HCT116 (cell line): ENCODE data around the gene RYR2. TPM values are rescaled to one million over a fixed set of nuclear protein-coding genes. Genes with fewer than 3 reads are reported as not detected.

ENCODE experiments used
- ATAC-seq: fragments of 200-7000 bp; cut with Tn5 transposase; 2 replicates; pipeline ENCODE4 v1.9.1; 2020; ENCODE audit warnings: mild to moderate bottlenecking, moderate library complexity
- BruUV-seq: library from RNA; stranded (reverse); fragments of 400-500 nt; replicated peaks from 2 replicates; lab custom pipeline; 2021; lab: Mats Ljungman, UMichigan
- CTCF ChIA-PET: fragments of 300-600 bp; sonication (Branson Sonifier 250); formaldehyde crosslinking; loops from one replicate; lab custom pipeline; 2021; ENCODE audit warnings: antibody characterized with exemption; lab: Charles Lee
- POLR2A ChIA-PET: fragments of 300-600, 350-600 bp; sonication (Branson Sonifier 250); formaldehyde crosslinking; loops from one replicate; lab custom pipeline; 2021; ENCODE audit warnings: antibody characterized with exemption; lab: Charles Lee
- RAD21 ChIA-PET, 2 experiments: fragments of 300-600 bp; sonication (Branson Sonifier 250); formaldehyde crosslinking; loops; one replicate each; lab custom pipeline; 2023; ENCODE audit warnings: low total read pairs in 2 of 2; ENCODE audit not compliant: uncharacterized antibody in 2 of 2, unreplicated experiment in 2 of 2, low non-redundant PET in 1 of 2; lab: Charles Lee
- DNase-seq: peaks from one replicate; pipeline ENCODE4 v3.0.0-alpha.2; 2010; ENCODE audit warnings: low read depth, low spot score
- H2AFZ ChIP-seq: fragments of 200-600 bp; shearing (Covaris generic), sonication (generic); 2 replicates; pipeline ENCODE4 v1.6.1; 2017; ENCODE audit warnings: low read depth, mixed run types, mixed read lengths, antibody characterized with exemption, low read length; ENCODE audit not compliant: poor library complexity, severe bottlenecking
- H3K27ac ChIP-seq: 2 replicates; pipeline ENCODE4 v1.5.1; 2012; ENCODE audit warnings: low read depth, low read length
- H3K27me3 ChIP-seq: fragments of 200-600 bp; sonication (generic); 2 replicates; pipeline ENCODE4 v1.6.1; 2016; ENCODE audit warnings: mixed run types, low read length, mixed read lengths; ENCODE audit not compliant: insufficient read depth
- H3K36me3 ChIP-seq, 2 experiments: fragments of 200-500 bp in 1 of 2; fragments of 200-600 bp in 1 of 2; sonication (Bioruptor generic) in 1 of 2; sonication (generic) in 1 of 2; 2 replicates each; pipeline versions ENCODE4 v1.5.1 to v1.6.1; 2014 to 2016; ENCODE audit warnings: low read length in 2 of 2, inconsistent platforms in 1 of 2, mixed read lengths in 1 of 2, mixed run types in 1 of 2; ENCODE audit not compliant: insufficient read depth in 2 of 2, control insufficient read depth in 1 of 2
- H3K4me1 ChIP-seq, 2 experiments: fragments of 200-600 bp in 1 of 2; sonication (generic) in 1 of 2; 2 replicates each; pipeline versions ENCODE4 v1.5.1 to v1.6.1; 2012 to 2017; ENCODE audit warnings: low read length in 2 of 2, inconsistent platforms in 1 of 2, mild to moderate bottlenecking in 1 of 2, mixed read lengths in 1 of 2, mixed run types in 1 of 2, moderate library complexity in 1 of 2; ENCODE audit not compliant: insufficient read depth in 2 of 2, control insufficient read depth in 1 of 2
- H3K4me2 ChIP-seq: fragments of 200-600 bp; sonication (generic); 2 replicates; pipeline ENCODE4 v1.6.1; 2017; ENCODE audit warnings: mixed run types, low read length, mixed read lengths
- H3K4me3 ChIP-seq, 2 experiments: fragments of 200-600 bp in 1 of 2; sonication (generic) in 1 of 2; replicated peaks in 1 of 2; 2 replicates each; pipeline ENCODE4 v1.5.1; 2011 to 2016; ENCODE audit warnings: low read length in 2 of 2, control low read depth in 1 of 2, low read depth in 1 of 2, mild to moderate bottlenecking in 1 of 2, mixed read lengths in 1 of 2, mixed run types in 1 of 2
- H3K79me2 ChIP-seq: fragments of 200-600 bp; sonication (generic); 2 replicates; pipeline ENCODE4 v1.6.1; 2017; ENCODE audit warnings: mild to moderate bottlenecking, mixed run types, low read length, moderate library complexity, mixed read lengths; ENCODE audit not compliant: insufficient read depth
- H3K9ac ChIP-seq: fragments of 200-600 bp; sonication (generic); 2 replicates; pipeline ENCODE4 v1.6.1; 2016; ENCODE audit warnings: low read length, mixed read lengths
- H3K9me2 ChIP-seq: fragments of 200-600 bp; sonication (generic), shearing (Covaris generic); 2 replicates; pipeline ENCODE4 v1.6.1; 2017; ENCODE audit warnings: mixed run types, mild to moderate bottlenecking, moderate library complexity; ENCODE audit not compliant: insufficient read depth
- H3K9me3 ChIP-seq, 2 experiments: fragments of 200-500 bp in 1 of 2; fragments of 200-600 bp in 1 of 2; sonication (Bioruptor generic) in 1 of 2; sonication (generic) in 1 of 2; 2 replicates each; pipeline ENCODE4 v1.6.1; 2014 to 2017; ENCODE audit warnings: low read length in 2 of 2, mixed read lengths in 2 of 2, inconsistent platforms in 1 of 2, low read depth in 1 of 2, mild to moderate bottlenecking in 1 of 2, mixed run types in 1 of 2, moderate library complexity in 1 of 2; ENCODE audit not compliant: control insufficient read depth in 1 of 2, insufficient read depth in 1 of 2
- H4K20me1 ChIP-seq: fragments of 200-600 bp; sonication (generic), shearing (Covaris generic); 2 replicates; pipeline ENCODE4 v1.6.1; 2017; ENCODE audit warnings: mixed run types, mild to moderate bottlenecking, moderate library complexity; ENCODE audit not compliant: insufficient read depth
- EGR1 ChIP-seq: IDR thresholded peaks from 2 replicates; pipeline ENCODE4 v1.6.1; 2012; ENCODE audit warnings: low read depth
- EZH2phosphoT487 ChIP-seq: fragments of 200-600 bp; IDR thresholded peaks from 2 replicates; pipeline ENCODE4 v1.6.1; 2018; ENCODE audit warnings: antibody characterized with exemption, borderline replicate concordance
- FOSL1 ChIP-seq: IDR thresholded peaks from 2 replicates; pipeline ENCODE4 v1.6.1; 2012; ENCODE audit warnings: low read depth
- ZFX ChIP-seq: fragments of 450-650 bp; IDR thresholded peaks from 2 replicates; pipeline ENCODE4 v1.6.1; 2017
- intact Hi-C: fragments of 100-400 bp; cut with micrococcal nuclease; formaldehyde crosslinking; loops from 2 replicates; pipeline ENCODE4 v1.10.0; 2022
- total RNA-seq: library from RNA; stranded (reverse); gene quantifications from one replicate; pipeline ENCODE4 v1.2.1, GENCODE V29; 2021; ENCODE audit not compliant: unreplicated experiment
- TF ChIP-seq, protein P1 (sequence below): IDR thresholded peaks from 2 replicates; pipeline ENCODE4 v1.6.1; 2012

Gene RYR2
- total RNA-seq, 1 experiment from 2014 or later, result 0.02 TPM

DNA sequence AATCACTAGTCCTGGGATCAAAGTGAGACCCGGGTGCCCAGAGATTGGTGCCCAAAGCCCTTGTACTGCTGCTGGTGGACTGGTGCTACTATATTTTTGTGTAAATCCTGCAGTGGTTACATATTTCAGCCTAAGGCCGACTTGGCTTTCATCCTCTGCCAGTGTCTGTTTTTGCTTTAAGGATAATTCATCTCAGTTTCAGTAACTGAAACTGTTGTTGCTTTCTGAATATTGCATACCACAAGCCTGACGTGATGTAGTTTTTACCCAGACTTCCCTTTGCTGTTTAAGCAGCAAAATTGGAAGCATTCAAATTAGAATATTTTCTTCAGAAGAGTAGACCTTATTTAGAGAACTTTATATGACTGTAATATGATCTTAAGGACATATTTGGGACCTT, 341.8 kb downstream of the RYR2 start:
- Histone ChIP-seq H3K27me3 (no peaks in the 10 kb centered on the region), H3K9me3 (no peaks in the 10 kb centered on the region), H3K4me1 (no peaks in the 10 kb centered on the region), H3K4me3 (no peak overlapping the region), H3K79me2 (no peaks in the 10 kb centered on the region), H3K36me3 (no peaks in the 10 kb centered on the region), H3K27ac (no peak overlapping the region), H2AFZ (no peak overlapping the region), H3K9ac (no peak overlapping the region), H4K20me1 (no peaks in the 10 kb centered on the region), H3K9me2 (no peaks in the 10 kb centered on the region), H3K4me2 (no peak overlapping the region)
- no TSS peak for BruUV-seq
- intact Hi-C loops, result no loop called here
- ATAC-seq (no peak), DNase-seq (no peak)
- no peak for TF ChIP-seq ZFX
- POLR2A ChIA-PET, result no interaction called here
- RAD21 ChIA-PET, result no interaction called here
- CTCF ChIA-PET, result no interaction called here

DNA sequence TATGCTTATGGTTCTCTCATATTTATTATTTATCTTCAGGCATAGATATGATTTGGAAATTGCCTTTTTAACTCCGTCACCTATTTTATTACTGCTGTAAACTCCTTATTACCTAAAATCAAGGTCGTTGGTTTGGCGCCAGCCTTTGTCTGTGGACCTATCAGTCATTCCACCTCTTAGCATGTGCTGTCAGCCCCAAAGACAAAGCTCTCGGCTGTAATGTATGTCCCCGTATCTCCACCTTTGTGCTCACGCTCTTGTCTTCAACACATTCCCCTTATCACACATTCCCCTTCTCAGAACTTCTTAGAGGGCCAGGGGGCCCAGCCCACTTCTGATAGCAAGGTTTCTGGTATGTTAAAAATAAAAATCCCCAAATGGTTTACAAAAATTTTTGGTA, 342.2 kb downstream of the RYR2 start:
- Histone ChIP-seq H3K4me3 (no peak overlapping the region), H3K9me3 (no peaks in the 10 kb centered on the region), H3K9ac (no peak overlapping the region), H3K36me3 (no peaks in the 10 kb centered on the region), H3K4me1 (no peaks in the 10 kb centered on the region), H3K79me2 (no peaks in the 10 kb centered on the region), H3K27ac (no peak overlapping the region), H3K27me3 (no peaks in the 10 kb centered on the region), H2AFZ (no peak overlapping the region), H3K9me2 (no peaks in the 10 kb centered on the region), H3K4me2 (no peak overlapping the region), H4K20me1 (no peaks in the 10 kb centered on the region)
- ATAC-seq (no peak), DNase-seq (no peak)
- intact Hi-C loops, result no loop called here
- POLR2A ChIA-PET, result no interaction called here
- BruUV-seq, result no TSS peak
- TF ChIP-seq FOSL1 (no peak), EGR1 (no peak), ZFX (no peak), EZH2phosphoT487 (no peak)
- TF ChIP-seq, protein P1, sequence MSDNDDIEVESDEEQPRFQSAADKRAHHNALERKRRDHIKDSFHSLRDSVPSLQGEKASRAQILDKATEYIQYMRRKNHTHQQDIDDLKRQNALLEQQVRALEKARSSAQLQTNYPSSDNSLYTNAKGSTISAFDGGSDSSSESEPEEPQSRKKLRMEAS, result no peak
- RAD21 ChIA-PET, result no interaction called here
- CTCF ChIA-PET, result no interaction called here
